Mesodermal cell (in vitro differentiated cells): ENCODE measurements around the gene C1orf226.

Experiments used
- H3K27ac ChIP-seq: 2 replicates; pipeline ENCODE4 v1.7.0; 2013; ENCODE audit warnings: mild to moderate bottlenecking, low read depth, low read length, moderate library complexity; ENCODE audit not compliant: severe bottlenecking
- H3K36me3 ChIP-seq: 2 replicates; pipeline ENCODE4 v1.7.1; 2013; ENCODE audit warnings: mild to moderate bottlenecking, low read length, moderate library complexity; ENCODE audit not compliant: control insufficient read depth, insufficient read depth
- H3K4me1 ChIP-seq: one replicate; pipeline ENCODE4 v1.7.1; 2013; ENCODE audit warnings: mild to moderate bottlenecking, low read length; ENCODE audit not compliant: insufficient read depth, control insufficient read depth, poor library complexity, severe bottlenecking
- H3K4me3 ChIP-seq: 2 replicates; pipeline ENCODE4 v1.7.0; 2013; ENCODE audit warnings: low read length, control low read depth, mild to moderate bottlenecking; ENCODE audit not compliant: insufficient read depth, poor library complexity, severe bottlenecking; ENCODE audit errors: extremely low read depth
- H3K9me3 ChIP-seq: 2 replicates; pipeline ENCODE4 v1.7.1; 2013; ENCODE audit warnings: mild to moderate bottlenecking, low read length, moderate library complexity; ENCODE audit not compliant: control insufficient read depth
- WGBS, 2 experiments: methylation state at CpG; one replicate each; pipeline ENCODE4 v1.1.5; 2013; ENCODE audit warnings: missing lambda C conversion rate in 2 of 2; ENCODE audit not compliant: insufficient coverage in 2 of 2; 5-methylcytosine and 5-hydroxymethylcytosine counted together

Gene C1orf226

DNA sequence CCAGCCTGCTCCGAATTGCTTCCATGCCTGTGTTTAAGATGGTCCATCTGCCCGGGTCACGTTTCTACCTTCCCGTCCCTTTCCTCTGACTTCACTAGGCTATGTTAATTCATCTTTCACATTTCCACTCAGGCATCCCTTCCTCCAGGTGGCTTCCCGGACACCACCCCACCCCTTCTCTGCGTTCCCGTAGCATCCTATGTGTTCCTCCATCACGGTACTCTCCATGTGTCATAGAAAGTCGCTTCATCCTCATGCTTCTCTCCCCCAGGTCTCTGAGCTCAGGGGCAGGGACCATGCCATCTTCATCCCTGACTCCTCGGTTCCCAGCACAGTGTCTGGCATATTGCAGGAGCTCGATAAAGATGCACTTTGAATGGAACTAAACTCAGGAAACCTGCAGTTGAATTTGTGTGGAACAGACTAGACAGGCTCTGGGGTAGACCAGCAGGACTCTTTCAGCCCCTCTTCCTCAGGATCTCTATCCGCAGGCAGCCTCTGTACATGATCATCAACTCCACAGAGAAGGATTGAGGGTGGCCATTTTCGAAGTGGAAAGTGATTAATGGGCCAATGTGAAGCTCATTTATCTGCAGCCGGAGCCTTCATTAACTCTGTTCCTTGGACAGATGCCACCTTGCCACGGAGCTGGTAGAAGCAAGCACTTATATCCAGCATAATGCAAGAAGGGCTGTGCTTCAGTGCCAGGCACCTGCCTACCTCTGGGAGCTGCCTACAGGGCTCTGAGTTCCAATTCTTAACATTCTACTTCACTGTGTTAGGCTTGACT lies 9.1 kb downstream of the C1orf226 start:
- Histone ChIP-seq H3K36me3 (no peaks in the 10 kb centered on the region), H3K4me1 (peaks cover 15% of the 10 kb centered on the region), H3K4me3 (no peak overlapping the region), H3K27ac (no peak overlapping the region), H3K9me3 (no peaks in the 10 kb centered on the region)
- 88 to 89% methylated on average over 13 of the region's 15 CpGs for WGBS, 2 experiments

DNA sequence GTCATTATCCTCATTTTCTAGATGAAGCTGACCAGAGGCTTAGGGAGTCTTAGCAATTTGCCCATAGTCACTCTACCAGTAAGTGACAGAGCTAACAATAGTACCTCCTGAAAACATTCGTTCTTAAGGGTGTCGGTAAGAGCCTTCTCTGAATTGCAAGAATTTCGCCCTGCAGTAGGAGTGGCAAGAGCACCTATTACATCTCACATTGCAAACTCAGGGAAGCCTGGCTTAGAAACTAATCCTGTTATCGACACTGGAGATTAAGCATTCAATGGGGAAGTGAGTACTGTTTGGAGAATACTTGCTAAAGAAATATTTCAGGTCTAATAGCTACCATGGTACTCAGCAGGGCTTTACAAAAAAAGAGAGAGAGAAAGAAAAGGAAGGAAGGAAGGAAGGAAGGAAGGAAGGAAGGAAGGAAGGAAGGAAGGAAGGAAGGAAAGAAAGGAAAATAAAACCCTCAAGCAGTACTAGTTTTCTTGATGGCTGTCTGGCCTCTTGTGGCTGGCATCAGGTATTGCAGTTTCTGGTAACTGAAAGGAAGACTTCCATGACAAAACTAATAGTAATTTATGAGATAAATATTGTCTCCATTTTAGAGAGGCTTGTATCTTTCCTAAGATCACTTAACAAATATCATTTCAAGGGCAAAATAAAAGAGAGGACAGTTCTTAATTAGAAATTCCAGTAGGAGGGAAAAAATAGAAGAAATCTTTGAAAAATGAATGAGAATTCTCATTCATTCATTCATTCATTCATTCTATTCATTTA lies 10.4 kb downstream of the C1orf226 start:
- Histone ChIP-seq H3K4me3 (no peak overlapping the region), H3K9me3 (no peaks in the 10 kb centered on the region), H3K4me1 (peaks cover 15% of the 10 kb centered on the region), H3K27ac (no peak overlapping the region), H3K36me3 (no peaks in the 10 kb centered on the region)
- 67 to 83% methylated on average over 1 to 2 of the region's 4 CpGs for WGBS, 2 experiments

DNA sequence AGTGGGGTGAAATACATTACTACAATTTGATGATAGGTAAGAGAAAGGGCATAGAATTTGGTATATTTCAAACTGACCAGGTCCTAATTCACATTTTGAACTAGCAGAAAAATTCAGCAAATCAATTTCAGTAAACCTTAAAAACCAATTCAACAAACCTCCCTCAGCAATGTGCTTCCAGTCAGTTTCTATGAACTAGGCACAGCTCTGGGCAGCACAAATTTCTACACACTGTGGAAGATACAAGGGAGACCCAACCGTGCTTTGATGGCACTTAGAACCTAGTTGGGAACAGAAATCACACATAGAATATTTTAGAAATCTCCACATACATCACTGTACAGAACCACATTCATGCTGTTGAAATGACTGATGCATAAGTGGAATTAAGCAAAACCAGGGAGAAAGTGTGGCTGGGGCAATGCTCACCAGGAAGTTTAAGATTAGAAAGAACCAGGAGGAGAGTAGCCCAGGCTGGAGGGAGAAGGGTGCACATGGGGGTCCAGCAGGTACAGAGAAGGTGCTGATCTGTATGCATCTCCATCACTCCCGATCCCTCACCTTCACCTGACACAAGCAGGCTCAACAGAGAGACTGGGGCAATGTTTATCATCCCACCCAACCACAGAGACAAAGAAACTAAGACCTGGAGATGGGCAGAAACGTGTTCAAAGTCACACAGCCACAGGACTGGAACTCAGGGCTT lies 14.8 kb downstream of the C1orf226 start:
- WGBS, 2 experiments, result 90 to 92% methylated on average over 1 to 2 of the region's 3 CpGs
- Histone ChIP-seq H3K9me3 (no peaks in the 10 kb centered on the region), H3K27ac (no peak overlapping the region), H3K4me1 (peaks cover 12% of the 10 kb centered on the region), H3K36me3 (no peaks in the 10 kb centered on the region), H3K4me3 (no peak overlapping the region)

DNA sequence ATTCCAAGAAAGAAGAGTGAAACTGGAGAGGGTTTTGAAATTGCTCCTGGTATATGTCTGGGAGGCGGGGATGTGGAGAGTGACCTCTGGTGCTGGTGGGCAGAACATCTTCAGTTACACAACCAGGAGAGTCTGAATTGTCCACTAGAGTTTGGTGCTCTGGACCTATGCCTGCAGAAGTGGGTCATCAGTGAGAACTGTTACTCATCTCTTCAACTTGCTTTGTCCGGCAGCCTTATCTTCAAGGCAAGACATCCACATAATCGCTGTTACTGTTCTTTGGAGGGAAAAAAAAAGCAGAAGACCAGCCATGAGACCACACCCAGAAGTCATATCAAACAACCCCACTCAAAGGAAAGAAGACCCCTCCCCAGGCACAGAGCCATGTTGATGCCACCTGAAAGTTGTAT lies 15.5 kb downstream of the C1orf226 start:
- H3K9me3 ChIP-seq, result no peaks in the 10 kb centered on the region
- no peak overlapping the region for H3K27ac ChIP-seq
- 88 to 89% methylated on average over 1 of the region's 3 CpGs for WGBS, 2 experiments
- peaks cover 12% of the 10 kb centered on the region for H3K4me1 ChIP-seq
- H3K4me3 ChIP-seq, result no peak overlapping the region
- H3K36me3 ChIP-seq, result no peaks in the 10 kb centered on the region

DNA sequence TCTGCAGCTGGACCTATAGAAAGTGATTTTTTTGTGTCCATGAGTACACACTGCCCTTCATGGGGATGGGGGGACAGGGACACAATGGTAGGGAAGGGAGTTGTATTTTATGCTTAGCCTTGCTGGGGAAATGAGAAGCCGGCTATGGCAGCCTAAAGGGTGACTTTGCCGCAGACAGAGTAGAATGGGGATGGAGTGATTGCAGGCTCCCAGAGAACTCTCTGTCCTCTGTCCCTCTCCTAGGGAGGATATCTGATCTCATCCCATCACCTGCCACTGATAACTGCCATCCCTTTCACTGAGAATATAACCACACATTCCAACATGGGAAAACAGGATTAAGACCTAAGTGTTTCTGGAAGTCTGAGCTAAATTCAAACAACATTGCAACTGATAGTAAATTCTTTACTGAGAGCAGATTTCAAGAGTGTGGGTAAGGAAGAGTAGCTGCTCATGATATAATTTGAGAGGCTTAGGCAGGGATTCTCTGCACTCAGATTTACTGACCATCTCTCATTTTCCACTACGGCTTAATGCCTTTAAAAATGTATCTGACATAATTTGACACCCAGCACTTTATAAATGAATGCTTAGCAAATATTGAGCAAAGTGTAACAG lies 16.5 kb downstream of the C1orf226 start:
- Histone ChIP-seq H3K36me3 (no peaks in the 10 kb centered on the region), H3K4me3 (no peak overlapping the region), H3K9me3 (no peaks in the 10 kb centered on the region), H3K4me1 (peaks cover 12% of the 10 kb centered on the region), H3K27ac (no peak overlapping the region)
- WGBS, 2 experiments, result 100% methylated on average over 1 of the region's 3 CpGs; no CpG with 5 or more reads in 1 of the 2 experiments

DNA sequence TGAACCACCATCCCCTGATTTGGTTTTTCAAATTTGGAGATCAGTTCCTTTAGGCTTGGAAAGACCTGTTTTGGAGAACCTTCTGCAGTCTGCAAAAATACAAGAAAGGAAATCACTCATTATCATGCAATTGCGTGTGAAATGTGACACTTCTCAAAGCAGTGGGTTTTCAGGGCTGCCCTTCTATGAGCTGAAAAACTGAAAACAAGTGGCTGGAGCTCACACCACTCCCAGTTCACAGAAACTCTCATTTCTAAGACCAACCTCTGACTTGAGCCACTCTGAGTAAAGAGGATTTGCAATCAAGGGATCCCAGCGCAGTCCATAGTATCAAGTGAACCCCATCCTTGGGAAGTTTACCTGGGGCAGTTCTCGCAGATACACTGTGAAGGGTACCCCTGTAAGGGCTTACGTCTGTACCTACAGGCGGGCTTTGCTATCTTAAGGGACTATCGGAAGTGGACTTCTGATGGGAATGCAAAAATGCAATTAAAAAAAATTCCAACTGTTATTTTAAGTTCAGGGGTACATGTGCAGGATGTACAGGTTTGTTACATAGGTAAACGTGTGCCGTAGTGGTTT lies 17.6 kb downstream of the C1orf226 start:
- H3K36me3 ChIP-seq, result no peaks in the 10 kb centered on the region
- no peak overlapping the region for H3K27ac ChIP-seq
- H3K9me3 ChIP-seq, result no peaks in the 10 kb centered on the region
- 87 to 88% methylated on average over 4 to 5 of the region's 8 CpGs for WGBS, 2 experiments
- H3K4me1 ChIP-seq, result peaks cover 12% of the 10 kb centered on the region
- no peak overlapping the region for H3K4me3 ChIP-seq

DNA sequence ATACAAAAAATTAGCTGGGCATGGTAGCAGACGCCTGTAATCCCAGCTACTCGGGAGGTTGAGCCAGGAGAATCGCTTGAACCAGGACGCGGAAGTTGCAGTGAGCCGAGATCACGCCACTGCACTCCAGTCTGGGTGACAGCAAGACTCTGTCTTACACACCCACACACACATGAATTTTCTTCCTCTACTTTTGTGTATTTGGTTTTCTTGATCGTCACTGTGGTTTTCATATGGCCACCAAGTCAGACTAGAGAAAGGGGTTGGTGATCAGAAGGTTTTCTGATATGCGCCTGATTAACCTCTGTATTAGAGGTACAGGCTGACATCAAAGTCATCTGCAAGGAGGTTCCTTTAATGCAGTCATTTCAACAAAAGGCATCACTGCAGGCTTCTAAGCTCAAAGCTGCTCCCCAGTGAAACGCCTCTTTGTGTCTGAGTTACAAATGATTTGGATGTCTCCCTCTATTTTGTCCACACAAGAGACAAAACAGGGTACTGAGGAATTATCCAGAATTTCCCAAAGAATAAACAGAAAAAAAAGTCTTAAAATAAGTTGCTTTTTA lies 19.3 kb downstream of the C1orf226 start:
- Histone ChIP-seq H3K4me3 (no peak overlapping the region), H3K4me1 (peaks cover 12% of the 10 kb centered on the region), H3K9me3 (no peaks in the 10 kb centered on the region), H3K27ac (no peak overlapping the region), H3K36me3 (no peaks in the 10 kb centered on the region)
- WGBS, 2 experiments, result 91 to 96% methylated on average over 8 of the region's 10 CpGs

DNA sequence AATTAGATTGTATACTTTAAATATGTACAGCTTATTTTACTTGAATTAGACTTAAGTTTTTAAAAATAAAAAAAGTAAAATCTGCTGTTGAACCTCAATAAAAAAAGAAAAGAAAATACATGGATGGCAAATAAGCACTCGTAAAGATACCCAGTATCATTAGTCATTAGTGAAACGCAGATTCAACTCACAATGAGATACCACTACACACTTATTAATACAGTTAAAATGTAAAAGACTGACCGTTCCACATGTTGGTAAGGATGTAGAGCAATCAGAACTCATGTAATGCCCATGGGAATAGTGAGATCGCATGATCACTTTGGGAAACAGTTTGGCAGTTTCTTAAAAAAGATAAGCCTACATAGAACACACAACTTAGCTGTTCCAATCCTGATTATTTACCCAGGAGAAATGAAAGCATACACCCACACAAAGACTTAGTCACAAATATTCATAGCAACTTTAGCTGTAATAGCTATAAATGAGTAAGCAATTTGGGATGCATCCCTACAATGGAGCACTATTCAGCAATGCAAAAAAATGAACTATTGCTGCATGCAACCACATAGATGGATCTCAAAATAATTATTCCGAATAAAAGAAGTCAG lies 23.1 kb downstream of the C1orf226 start:
- no peaks in the 10 kb centered on the region for H3K36me3 ChIP-seq
- H3K4me3 ChIP-seq, result no peak overlapping the region
- H3K9me3 ChIP-seq, result no peaks in the 10 kb centered on the region
- no peak overlapping the region for H3K27ac ChIP-seq
- no peaks in the 10 kb centered on the region for H3K4me1 ChIP-seq
- 80% methylated on average over 2 of the region's 5 CpGs; no CpG with 5 or more reads in 1 of the 2 experiments for WGBS, 2 experiments

DNA sequence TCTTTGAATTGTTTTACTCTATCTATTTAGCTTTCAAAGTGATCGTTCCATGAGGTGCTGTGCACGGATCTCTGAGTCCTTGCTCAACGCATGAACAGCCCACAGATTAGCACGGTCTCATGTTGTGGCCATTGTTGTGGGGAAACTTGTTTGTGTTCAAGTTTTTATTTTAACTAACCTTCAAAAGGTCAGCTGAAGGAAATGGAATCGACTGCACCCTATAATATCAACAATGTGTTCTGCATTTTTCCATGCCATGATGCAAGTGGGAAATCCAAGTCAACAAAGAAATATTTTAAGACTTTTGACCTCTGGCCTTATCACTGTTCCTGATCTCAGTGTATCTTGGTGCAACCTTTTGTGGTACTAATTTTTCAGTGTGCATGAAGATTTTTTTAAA lies 24.3 kb downstream of the C1orf226 start:
- Histone ChIP-seq H3K4me1 (no peaks in the 10 kb centered on the region), H3K27ac (no peak overlapping the region), H3K9me3 (no peaks in the 10 kb centered on the region), H3K36me3 (no peaks in the 10 kb centered on the region), H3K4me3 (no peak overlapping the region)
- WGBS, 2 experiments, result 100% methylated on average over 1 to 2 of the region's 5 CpGs
